D721Med (cell line): ENCODE results near the gene MSLN.
A peak's percentile ranks its signal among the peaks of the same experiment; 100 is the strongest.

Source experiments
- DNase-seq: peaks from one replicate; pipeline ENCODE4 v3.0.0; 2011; ENCODE audit warnings: low spot score; ENCODE audit not compliant: insufficient read length
- FAIRE-seq: peaks from 2 replicates; lab custom pipeline; 2011; peaks lifted over from hg19 to GRCh38; lab: Jason Lieb, UNC
- CTCF ChIP-seq: IDR thresholded peaks from 2 replicates; pipeline ENCODE4 v1.5.1; 2012; ENCODE audit warnings: mild to moderate bottlenecking, control low read depth; ENCODE audit not compliant: insufficient read depth; ENCODE audit errors: missing control alignments

MSLN gene

DNA sequence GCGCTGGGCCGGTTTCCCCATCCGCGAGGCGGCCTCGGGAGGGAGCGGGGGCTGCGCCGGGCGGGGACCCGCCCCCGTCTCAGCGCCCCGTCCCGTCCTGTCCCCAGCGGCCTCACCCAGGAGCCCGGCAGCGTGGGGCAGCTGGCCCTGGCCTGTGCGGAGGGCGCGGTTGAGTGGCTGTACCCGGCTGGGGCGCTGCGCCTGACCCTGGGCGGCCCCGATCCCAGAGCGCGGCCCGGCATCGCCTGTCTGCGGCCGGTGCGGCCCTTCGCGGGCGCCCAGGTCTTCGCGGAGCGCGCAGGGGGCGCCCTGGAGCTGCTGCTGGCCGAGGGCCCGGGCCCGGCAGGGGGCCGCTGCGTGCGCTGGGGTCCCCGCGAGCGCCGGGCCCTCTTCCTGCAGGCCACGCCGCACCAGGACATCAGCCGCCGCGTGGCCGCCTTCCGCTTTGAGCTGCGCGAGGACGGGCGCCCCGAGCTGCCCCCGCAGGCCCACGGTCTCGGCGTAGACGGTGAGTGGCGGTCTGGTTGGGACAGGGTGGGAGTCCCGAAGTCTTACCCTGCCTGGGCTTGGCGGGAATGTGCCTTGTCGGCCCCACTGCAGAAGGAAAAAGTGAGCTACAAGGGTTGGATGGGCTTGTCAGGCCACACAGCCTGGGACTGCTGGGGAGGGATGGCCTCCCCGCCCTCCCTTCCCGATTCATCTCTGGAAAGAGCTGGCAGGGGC lies 44.9 kb upstream of the MSLN start:
- peak; percentile 16 for TF ChIP-seq CTCF
- FAIRE-seq: no peak
- DNase-seq: no peak

DNA sequence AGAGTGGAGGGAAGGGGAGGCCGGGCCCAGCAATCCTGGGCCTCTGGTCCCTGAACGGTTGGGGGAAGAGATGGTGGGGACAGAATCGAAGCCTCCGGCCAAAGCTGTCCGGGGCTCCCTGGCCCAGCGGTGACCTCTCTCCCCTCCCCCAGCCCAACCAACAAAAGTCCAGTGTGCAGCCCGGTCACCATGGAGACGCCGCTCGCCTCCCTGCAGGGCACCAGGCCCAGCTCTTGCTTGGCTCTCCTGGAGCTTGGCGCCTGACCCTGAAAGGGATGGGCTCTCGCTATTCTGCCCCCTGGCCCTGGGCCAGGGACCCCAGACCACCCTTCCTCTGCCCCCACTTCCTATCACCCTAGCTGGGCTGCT lies 44.4 kb upstream of the MSLN start:
- no peak for TF ChIP-seq CTCF
- DNase-seq (no peak), FAIRE-seq (no peak)

DNA sequence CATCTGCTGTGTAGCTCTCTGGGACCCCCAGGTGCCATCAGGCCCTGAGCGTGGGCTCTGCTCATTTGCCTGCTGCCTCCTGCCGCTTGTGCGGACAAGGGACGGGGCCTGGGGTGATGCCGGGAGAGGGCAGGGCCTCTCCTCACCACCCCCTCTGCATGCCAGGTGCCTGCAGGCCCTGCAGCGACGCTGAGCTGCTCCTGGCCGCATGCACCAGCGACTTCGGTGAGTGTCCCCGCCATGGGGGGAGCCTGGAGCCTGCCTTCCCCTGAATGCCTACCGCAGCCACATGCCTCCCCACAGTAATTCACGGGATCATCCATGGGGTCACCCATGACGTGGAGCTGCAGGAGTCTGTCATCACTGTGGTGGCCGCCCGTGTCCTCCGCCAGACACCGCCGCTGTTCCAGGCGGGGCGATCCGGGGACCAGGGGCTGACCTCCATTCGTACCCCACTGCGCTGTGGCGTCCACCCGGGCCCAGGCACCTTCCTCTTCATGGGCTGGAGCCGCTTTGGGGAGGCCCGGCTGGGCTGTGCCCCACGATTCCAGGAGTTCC lies 43.7 kb upstream of the MSLN start:
- no peak for TF ChIP-seq CTCF
- DNase-seq (no peak), FAIRE-seq (no peak)

DNA sequence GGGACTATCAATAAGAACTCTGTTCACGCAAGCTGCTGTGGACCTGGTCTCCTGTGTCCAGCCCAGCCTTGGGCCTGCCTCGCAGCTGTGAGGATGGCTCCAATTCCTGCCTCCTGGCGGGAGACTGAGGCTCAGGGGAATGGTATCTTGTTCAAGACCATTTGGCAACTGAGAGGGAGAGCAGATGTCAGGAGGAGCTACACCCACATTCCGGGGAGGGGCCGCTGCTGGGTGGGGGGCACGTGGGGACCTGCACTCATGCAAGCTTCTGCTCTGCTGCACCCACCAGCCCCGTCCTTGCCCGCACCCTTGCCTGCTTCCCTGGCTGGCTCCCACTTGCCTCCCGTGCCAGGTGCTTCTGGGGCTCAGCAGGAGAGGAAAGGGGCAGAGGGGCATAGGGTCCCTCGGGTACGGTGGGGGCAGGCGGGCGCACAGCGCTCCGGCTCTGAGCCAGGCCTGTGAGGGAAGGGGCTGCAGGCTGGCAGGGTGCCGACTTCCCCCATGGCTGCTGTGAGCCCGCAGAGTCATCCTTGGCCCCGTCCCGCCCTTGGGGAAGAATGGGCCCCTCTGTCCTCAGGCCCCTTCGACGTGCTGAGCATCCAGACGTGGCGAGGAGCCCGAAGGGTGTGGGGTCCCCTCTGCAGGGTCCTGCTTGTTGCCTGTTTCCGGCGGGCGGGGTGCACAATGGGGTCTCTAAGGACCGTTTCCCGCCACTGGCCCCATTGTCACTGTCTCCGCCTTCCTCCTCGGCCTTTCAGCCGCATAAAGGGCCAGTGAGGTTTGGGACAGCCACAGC lies 42.9 kb upstream of the MSLN start:
- no peak for FAIRE-seq
- DNase-seq: no peak
- no peak for TF ChIP-seq CTCF

DNA sequence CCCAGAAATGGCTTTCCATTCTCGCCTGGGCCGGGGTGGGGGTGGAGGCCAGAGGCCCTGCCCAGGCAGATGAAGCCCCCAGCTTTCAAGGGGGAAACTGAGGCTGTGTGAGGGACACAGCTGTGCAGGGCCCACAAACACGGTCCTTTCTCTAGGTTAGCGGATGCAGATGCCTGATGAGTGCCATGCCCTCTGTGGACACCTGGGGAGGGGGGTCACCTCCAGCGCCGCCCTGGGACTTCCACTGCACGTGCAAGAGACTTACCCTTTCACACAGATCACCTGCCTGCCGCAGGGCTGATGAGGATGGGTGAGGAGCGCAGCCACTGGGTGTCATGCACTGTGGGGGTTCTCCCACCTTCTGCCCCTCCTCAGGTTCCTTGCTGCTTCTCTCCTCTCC lies 42.1 kb upstream of the MSLN start:
- no peak for TF ChIP-seq CTCF
- FAIRE-seq (no peak), DNase-seq (no peak)

- no peak for TF ChIP-seq CTCF
- no peak for DNase-seq
- no peak for FAIRE-seq
These were observed 41.6 kb upstream of the MSLN start for GRCh38 chr16:718922-719321.
